H1 (cell line): ENCODE data around the gene HTRA2.

Experiments
- CTCF ChIP-seq, 3 experiments: IDR thresholded peaks; 1 replicate in 2 of 3; 2 replicates in 1 of 3; pipeline versions ENCODE4 v1.5.1 to v1.6.1; 2011; ENCODE audit warnings: low read length in 3 of 3, mild to moderate bottlenecking in 3 of 3, inconsistent platforms in 2 of 3, low read depth in 1 of 3, moderate library complexity in 1 of 3; ENCODE audit not compliant: insufficient read depth in 1 of 3; ENCODE audit errors: control extremely low read depth in 1 of 3
- GTF2F1 ChIP-seq: IDR thresholded peaks from 2 replicates; pipeline ENCODE4 v1.6.1; 2012; ENCODE audit warnings: low read depth, low read length, improper control_type of control experiment, borderline replicate concordance
- POLR2AphosphoS5 ChIP-seq: IDR thresholded peaks from 2 replicates; pipeline ENCODE4 v1.6.1; 2011; ENCODE audit warnings: low read depth, low read length

GRCh38 chr2:74576211-74576862 is 46.6 kb downstream of the HTRA2 start:
- no peak for TF ChIP-seq GTF2F1
- TF ChIP-seq POLR2AphosphoS5, result no peak
- TF ChIP-seq CTCF (IDR thresholded peaks at IDR 0.05; ENCODE audit: control extremely low read depth in 1 of 3, insufficient read depth in 1 of 3, low read depth in 1 of 3, low read length in 3 of 3), result no peak
